Embryonic facial prominence (tissue), 1 donor: ENCODE results near the gene FOXD4.
"Not testable (repeated sequence)": the region's sequence is repeated elsewhere in the genome, so short reads cannot be mapped to it uniquely, and the experiment has no call there.

Source experiments
- DNase-seq: peaks from one replicate; pipeline ENCODE4 v3.0.0-alpha.2; 2016; ENCODE audit errors: extremely low spot score

FOXD4 gene

GRCh38 chr9:93909-94308 is 24.3 kb downstream of the FOXD4 start:
- not testable (repeated sequence) for DNase-seq

GRCh38 chr9:90851-91250 is 27.4 kb downstream of the FOXD4 start:
- not testable (repeated sequence) for DNase-seq

- DNase-seq: not testable (repeated sequence)
Measured at GRCh38 chr9:88396-89037, 29.7 kb downstream of the FOXD4 start.

GRCh38 chr9:87860-88259 is 30.4 kb downstream of the FOXD4 start:
- DNase-seq: not testable (repeated sequence)

- not testable (repeated sequence) for DNase-seq
Measured at GRCh38 chr9:87105-87504, 31.1 kb downstream of the FOXD4 start.

DNA sequence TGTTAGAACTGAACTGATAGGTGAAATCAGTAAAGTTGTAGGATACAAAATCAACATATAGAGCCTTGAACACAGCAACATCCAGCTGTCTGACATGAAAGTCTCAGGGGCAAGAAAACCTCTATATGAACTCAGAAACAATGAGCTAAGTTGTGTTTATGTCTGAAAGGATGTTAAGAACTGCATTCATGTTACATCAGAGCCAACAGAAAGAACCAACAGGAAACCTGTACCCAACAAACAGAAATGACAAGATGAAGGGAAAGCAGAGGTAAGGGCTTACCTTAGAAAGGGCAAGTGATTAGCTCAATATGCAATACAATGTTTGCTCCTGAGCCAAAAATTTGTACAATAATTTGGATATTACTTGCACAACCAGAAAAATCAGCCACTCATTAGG is 31.5 kb downstream of the FOXD4 start:
- DNase-seq: not testable (repeated sequence)

DNA sequence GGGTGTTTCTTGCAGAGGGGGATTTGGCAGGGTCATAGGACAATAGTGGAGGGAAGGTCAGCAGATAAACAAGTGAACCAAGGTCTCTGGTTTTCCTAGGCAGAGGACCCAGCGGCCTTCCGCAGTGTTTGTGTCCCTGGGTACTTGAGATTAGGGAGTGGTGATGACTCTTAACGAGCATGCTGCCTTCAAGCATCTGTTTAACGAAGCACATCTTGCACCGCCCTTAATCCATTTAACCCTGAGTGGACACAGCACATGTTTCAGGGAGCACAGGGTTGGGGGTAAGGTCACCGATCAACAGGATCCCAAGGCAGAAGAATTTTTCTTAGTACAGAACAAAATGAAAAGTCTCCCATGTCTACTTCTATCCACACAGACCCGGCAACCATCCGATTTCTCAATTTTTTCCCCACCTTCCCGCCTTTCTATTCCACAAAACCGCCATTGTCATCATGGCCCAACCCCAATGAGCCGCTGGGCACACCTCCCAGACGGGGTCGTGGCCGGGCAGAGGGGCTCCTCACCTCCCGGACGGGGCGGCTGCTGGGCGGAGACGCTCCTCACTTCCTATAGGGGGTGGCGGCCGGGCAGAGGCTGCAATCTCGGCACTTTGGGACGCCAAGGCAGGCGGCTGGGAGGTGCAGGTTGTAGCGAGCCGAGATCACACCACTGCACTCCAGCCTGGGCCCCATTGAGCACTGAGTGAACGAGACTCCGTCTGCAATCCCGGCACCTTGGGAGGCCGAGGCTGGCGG is 35.1 kb downstream of the FOXD4 start:
- not testable (repeated sequence) for DNase-seq

DNA sequence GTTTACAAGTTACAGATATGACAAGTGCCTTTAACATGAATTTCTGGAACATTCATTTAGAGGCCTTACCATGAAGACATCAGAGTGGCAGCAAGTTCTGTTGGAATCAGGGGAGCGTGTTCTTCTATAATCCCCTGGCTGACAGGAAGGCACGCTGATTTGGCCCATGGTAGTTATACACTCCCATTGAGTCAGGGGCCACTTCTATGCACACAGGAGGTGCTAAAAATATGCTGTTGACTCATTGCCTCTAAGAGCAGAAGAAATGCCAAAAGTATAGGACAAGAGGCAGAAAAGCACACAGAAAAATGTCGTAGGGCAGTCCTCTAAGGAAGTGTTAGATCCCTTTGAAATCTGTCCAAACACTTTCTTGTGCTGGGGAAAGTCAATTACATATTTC is 39.9 kb downstream of the FOXD4 start:
- DNase-seq: not testable (repeated sequence)

- DNase-seq: not testable (repeated sequence)
Measured at GRCh38 chr9:76389-76788, 41.8 kb downstream of the FOXD4 start.

GRCh38 chr9:73900-74525 is 44.2 kb downstream of the FOXD4 start:
- not testable (repeated sequence) for DNase-seq

DNA sequence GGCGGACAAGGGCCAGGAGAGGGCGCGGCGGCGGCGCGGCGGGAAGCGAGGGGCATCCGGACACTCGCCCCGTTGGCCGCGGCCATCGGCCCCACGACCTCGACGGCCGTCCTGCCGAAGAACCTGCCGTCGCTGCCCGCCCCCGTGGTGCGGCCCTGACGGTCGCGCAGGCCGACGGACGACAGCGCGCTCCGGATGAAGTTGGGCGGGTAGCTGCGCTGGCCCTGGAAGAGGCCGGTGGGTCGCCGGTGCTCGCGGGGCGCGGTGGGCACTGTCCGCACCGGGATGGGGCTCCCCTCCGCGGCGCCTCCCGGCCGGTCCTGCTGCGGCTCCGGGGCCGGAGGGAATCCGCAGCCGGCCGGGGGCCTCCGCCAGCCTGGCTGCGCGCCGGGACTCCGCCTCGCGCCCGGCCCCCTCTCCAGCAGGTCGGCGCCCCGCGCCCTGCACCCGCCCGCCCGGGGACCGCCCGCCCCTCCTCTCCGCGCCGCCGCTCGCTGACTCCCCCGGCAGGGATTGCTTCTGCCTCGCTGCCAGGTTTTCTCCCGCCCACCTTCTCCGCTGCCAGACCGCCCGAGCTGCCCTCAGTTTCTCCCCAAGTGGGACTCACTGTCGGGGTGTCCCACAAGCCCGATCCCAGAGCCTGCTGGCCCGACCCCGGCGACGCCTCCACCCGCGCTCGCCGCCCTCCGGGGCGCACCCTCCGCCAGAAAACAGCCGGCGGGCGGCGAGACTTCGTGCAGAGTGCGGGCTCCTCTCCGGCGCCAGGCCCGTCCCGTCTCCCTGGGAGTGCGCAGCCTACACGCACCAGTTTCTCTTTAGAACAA is 44.9 kb downstream of the FOXD4 start:
- DNase-seq: not testable (repeated sequence)
